ENCODE data around the gene DGCR8.

DNA sequence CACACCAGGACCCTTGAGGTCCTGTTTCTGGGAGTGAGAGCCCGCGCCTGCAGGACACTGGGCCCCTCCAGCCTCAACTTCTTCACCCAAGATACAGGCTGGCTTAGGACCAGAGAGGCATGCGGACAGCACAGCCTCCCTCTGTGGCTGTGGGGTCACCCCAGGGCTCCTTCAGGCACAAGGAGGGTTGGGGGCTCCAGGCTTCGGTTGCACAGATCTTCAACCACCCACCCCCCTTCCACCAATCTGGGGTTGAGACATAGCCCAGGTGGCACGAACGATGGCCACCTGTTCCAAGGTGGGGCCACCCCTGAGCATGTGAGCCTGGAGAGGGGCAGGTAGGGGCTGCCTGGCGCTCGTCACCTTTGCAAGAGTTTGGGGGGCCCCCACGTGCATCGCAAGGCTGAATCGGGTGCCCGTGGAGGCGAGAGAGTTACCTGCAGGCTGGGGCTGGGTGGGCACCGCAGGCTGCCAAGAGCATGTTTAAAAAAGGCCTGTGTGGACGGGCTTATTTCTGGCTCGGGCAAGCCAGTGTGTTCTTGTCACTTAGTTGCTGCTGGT, 52.7 kb downstream of the DGCR8 start:
- TF ChIP-seq, protein P1, sequence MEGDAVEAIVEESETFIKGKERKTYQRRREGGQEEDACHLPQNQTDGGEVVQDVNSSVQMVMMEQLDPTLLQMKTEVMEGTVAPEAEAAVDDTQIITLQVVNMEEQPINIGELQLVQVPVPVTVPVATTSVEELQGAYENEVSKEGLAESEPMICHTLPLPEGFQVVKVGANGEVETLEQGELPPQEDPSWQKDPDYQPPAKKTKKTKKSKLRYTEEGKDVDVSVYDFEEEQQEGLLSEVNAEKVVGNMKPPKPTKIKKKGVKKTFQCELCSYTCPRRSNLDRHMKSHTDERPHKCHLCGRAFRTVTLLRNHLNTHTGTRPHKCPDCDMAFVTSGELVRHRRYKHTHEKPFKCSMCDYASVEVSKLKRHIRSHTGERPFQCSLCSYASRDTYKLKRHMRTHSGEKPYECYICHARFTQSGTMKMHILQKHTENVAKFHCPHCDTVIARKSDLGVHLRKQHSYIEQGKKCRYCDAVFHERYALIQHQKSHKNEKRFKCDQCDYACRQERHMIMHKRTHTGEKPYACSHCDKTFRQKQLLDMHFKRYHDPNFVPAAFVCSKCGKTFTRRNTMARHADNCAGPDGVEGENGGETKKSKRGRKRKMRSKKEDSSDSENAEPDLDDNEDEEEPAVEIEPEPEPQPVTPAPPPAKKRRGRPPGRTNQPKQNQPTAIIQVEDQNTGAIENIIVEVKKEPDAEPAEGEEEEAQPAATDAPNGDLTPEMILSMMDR (IDR thresholded peaks at IDR 0.05; ENCODE audit: low read depth, low read length) = no peak
- TF ChIP-seq EZH2phosphoT487 (IDR thresholded peaks at IDR 0.05; ENCODE audit: low read depth) = no peak

Measured in OCI-LY3 (cell line).